ENCODE data around the gene HOXB6.
A peak's percentile ranks its signal among the peaks of the same experiment; 100 is the strongest.

HOXB6 gene

DNA sequence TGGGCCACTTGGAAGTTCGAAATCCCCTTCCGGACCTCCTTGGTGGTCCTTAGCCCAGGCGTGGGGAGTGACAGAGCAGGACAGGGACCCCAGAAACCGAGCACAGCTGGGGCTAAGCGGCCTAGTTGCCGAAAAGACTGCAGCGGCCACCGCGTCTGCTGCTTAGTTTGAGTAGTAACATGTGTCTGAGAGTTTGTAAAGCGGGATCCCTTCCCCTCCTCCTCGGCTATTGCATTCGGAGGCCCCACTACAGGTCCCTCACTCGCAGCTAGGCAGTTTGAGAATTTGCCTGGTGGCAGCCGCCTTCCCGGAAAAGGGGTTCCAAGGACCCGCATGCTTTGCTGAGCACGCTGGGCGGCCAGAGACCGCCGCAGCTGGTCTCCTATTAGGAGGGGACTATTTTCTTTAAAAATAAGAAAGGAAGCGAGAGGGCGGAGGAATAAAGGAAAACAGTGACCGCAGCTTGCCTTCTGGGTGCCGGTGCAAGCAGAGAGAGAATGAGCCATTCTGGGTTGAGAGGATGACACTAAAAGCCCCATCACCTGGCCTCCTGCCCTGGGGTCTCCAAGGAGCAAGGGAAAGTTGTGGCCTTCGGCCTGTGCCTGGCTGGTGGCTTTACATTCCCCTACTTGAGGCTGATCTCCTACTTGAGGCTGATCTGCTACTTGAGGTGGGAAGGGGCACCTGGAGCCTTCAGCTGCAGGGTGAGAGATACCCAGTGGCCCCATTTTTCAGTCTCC, 10.1 kb downstream of the HOXB6 start:
- TF ChIP-seq ZNF274 (IDR thresholded peaks at IDR 0.05; ENCODE audit: low read depth, low read length) = no peak
- H3K4me3 ChIP-seq (ENCODE audit: low read length) = no peak overlapping the region

- no peak overlapping the region; the same call in 1 of the 2 replicates for H3K4me3 ChIP-seq (ENCODE audit: low read length)
- no peak for TF ChIP-seq ZNF274 (IDR thresholded peaks at IDR 0.05; ENCODE audit: low read depth, low read length)
These were observed 10.8 kb downstream of the HOXB6 start for GRCh38 chr17:48593840-48594537.

GRCh38 chr17:48593126-48593829, 11.5 kb downstream of the HOXB6 start, which contains the start of gene HOXB5:
TSS of gene HOXB5 (minus strand) at chr17:48593779. CDS start at chr17:48593682, 97 bp downstream.
- no peak for TF ChIP-seq ZNF274 (IDR thresholded peaks at IDR 0.05; ENCODE audit: low read depth, low read length)
- H3K4me3 ChIP-seq (ENCODE audit: low read length) = peak within 1 kb of the TSS; percentile 52; the same call in 1 of the 2 replicates

- no peak for TF ChIP-seq ZNF274 (IDR thresholded peaks at IDR 0.05; ENCODE audit: low read depth, low read length)
- H3K4me3 ChIP-seq (ENCODE audit: low read length) = peak overlapping the region; percentile 52; the same call in 1 of the 2 replicates
These were observed 12.2 kb downstream of the HOXB6 start for GRCh38 chr17:48592577-48592976.

DNA sequence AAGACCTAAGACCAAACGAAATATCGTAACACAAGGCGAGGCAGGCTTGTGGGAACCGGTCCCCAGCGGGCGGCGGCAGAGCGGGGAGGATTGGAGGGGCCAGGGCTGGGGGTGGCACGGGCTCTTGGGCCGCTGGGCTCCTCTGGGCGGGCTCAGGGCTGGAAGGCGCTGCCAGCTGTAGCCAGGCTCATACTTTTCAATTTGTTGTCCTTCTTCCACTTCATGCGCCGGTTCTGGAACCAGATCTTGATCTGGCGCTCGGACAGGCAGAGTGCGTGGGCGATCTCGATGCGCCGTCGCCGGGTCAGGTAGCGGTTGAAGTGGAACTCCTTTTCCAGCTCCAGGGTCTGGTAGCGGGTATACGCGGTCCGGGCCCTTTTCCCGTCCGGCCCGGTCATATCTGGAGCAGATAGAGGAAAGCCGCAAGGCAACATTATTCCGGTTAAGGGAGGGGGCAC, 12.7 kb downstream of the HOXB6 start:
- no peak overlapping the region for H3K4me3 ChIP-seq (ENCODE audit: low read length)
- TF ChIP-seq ZNF274 (IDR thresholded peaks at IDR 0.05; ENCODE audit: low read depth, low read length) = no peak

DNA sequence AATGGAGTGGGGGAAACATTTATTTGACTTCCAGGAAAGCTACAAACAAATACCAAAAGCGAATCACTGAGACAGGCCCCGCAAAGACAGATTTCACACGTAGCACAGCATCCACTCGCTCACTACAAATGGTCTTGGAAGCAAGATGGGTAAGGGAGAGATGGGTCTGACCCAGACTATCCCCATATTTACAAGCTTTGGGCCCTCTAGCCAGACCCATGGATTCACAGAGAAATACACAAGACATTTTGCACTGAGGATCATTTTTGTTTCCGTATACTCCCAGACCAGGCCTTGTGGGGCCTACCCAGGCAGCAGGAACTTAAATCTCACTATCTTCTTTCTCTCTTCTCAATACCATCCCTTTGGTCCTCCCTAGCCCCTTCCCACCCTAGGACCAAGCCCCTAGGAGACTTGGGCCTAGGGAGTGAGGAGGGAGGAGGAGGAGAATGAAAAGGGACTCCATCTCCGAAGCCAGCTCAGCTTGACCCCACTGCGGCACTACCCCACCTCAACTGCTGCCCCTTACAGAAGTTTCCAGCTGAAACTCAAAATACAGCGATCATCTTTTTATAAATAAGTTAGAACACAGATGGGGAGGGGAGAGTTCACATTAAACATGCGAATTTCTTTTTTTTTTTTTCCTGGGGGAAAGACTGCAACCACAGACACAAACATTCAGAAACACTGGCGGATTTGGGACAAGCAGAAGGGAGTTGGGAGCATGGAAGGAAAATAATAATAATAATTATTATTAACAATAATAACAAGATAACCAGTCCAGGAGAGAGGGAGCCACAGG, 13.3 kb downstream of the HOXB6 start:
- TF ChIP-seq ZNF274 (IDR thresholded peaks at IDR 0.05; ENCODE audit: low read depth, low read length) = no peak
- no peak overlapping the region for H3K4me3 ChIP-seq (ENCODE audit: low read length)

GRCh38 chr17:48590607-48591161, 14.1 kb downstream of the HOXB6 start:
- no peak for TF ChIP-seq ZNF274 (IDR thresholded peaks at IDR 0.05; ENCODE audit: low read depth, low read length)
- H3K4me3 ChIP-seq (ENCODE audit: low read length) = no peak overlapping the region

DNA sequence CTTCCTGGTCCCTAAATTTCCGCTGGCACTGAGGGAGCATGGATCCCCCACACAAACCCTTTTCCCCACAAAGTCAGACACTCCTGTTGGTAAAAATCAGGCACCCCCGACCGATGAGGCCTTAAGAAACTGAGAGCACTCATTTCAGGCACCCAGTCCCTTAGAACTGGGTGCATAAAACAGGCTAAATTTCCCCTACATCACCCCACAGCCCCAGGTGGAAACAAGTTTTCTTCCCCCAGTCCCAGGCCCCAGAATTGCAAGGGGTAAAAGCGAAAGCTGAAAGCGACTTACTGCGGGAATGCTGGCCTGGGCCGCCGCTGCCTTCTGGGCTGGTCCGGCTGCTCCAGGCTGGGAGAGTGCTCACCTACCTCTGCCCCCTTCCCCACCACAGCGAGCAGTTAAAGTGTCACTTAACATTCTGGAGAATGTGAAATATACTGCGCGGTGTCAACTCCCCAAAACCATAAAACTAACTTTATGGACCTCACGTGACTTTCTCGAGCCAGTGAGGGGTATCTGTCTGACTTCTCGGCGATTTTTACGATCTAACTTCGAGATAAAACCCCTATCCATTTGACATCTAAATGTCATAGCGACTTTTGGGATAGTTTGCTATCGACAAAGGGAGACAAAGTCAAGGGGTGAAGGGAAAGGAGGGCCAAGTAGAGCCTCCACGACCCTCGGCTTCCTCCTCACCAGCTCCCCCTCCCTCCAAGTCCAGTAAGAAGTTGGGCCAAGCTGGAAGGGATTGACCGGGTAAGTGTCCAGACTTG, 14.8 kb downstream of the HOXB6 start, which contains the start of gene HOXB3:
TSS of gene HOXB3 (minus strand) at position 411 of the 776 bp plus-strand sequence. CDS start 37,767 bp downstream, outside the sequence.
- peak within 1 kb of the TSS; percentile 8 for H3K4me3 ChIP-seq (ENCODE audit: low read length)
- TF ChIP-seq ZNF274 (IDR thresholded peaks at IDR 0.05; ENCODE audit: low read depth, low read length) = no peak

- H3K4me3 ChIP-seq (ENCODE audit: low read length) = peak overlapping the region; percentile 8
These were observed 15.5 kb downstream of the HOXB6 start for GRCh38 chr17:48589060-48589830.

GRCh38 chr17:48588528-48588927, 16.3 kb downstream of the HOXB6 start:
- no peak for TF ChIP-seq ZNF274 (IDR thresholded peaks at IDR 0.05; ENCODE audit: low read depth, low read length)

More at GRCh38 chr17:48589060-48589830, 15.5 kb downstream of the HOXB6 start:
- TF ChIP-seq ZNF274 (IDR thresholded peaks at IDR 0.05; ENCODE audit: low read depth, low read length) = no peak

DNA sequence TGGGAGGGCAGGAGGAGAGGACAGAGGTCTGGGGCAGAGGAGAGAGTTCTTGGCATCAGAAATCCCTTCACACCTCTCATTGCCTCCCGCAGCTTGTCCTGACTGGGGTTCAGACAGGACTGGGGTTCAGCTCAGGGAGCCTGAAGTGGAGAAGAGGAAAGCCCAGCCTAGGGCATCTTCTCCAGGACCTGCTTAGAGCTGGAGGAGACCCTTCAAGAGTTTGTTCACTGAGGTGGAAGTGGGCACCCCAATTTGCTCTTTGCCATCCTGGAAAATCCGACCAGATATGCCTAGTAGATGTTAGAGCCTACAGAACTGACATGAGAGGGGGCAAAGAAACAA, 16.7 kb downstream of the HOXB6 start:
- H3K4me3 ChIP-seq (ENCODE audit: low read length) = no peak overlapping the region
- no peak for TF ChIP-seq ZNF274 (IDR thresholded peaks at IDR 0.05; ENCODE audit: low read depth, low read length)

More at GRCh38 chr17:48588528-48588927, 16.3 kb downstream of the HOXB6 start:
- no peak overlapping the region for H3K4me3 ChIP-seq (ENCODE audit: low read length)
